ENCODE data around the gene THEMIS.

The THEMIS gene

DNA sequence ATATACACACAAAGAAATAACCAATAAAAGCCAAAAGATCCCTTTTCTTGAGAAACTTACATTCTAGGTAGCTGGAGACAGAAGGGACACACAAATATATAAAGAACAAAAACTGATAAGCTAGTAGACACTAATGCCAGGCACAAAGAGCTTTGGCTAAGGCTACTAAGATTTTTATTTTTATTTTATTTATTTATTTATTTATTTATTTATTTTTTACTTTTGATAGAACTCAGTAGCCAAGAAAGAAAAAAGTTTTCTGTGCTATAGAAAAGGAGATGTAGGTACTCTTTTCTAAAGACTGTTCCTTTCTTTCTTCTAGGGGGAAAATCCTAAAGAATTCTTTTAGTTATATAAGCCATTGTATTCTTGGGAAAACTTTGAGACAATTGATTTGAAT lies 34.1 kb downstream of the THEMIS start:
- no peaks in the 10 kb centered on the region for H3F3A ChIP-seq (ENCODE audit: control insufficient read depth, insufficient read depth)
- H4K20me1 ChIP-seq (ENCODE audit: control insufficient read depth, insufficient read depth, low read depth, low read length): no peaks in the 10 kb centered on the region
- no peaks in the 10 kb centered on the region for H3K27me3 ChIP-seq (ENCODE audit: control insufficient read depth, low read length)
- H3K27ac ChIP-seq (ENCODE audit: low read depth, low read length): no peak overlapping the region
- no peak overlapping the region for H3K4me3 ChIP-seq (ENCODE audit: low read length)
- H3K9me2 ChIP-seq (replicated peaks; ENCODE audit: control insufficient read depth, low read length): no peaks in the 10 kb centered on the region
- no peaks in the 10 kb centered on the region for H3K36me3 ChIP-seq (ENCODE audit: control insufficient read depth, low read length)
- H3K4me1 ChIP-seq (ENCODE audit: control insufficient read depth, low read length): no peaks in the 10 kb centered on the region
- H3K79me2 ChIP-seq (ENCODE audit: control insufficient read depth, low read length): no peaks in the 10 kb centered on the region
- H3K4me2 ChIP-seq (ENCODE audit: low read length): no peak overlapping the region
- TF ChIP-seq, protein P1, sequence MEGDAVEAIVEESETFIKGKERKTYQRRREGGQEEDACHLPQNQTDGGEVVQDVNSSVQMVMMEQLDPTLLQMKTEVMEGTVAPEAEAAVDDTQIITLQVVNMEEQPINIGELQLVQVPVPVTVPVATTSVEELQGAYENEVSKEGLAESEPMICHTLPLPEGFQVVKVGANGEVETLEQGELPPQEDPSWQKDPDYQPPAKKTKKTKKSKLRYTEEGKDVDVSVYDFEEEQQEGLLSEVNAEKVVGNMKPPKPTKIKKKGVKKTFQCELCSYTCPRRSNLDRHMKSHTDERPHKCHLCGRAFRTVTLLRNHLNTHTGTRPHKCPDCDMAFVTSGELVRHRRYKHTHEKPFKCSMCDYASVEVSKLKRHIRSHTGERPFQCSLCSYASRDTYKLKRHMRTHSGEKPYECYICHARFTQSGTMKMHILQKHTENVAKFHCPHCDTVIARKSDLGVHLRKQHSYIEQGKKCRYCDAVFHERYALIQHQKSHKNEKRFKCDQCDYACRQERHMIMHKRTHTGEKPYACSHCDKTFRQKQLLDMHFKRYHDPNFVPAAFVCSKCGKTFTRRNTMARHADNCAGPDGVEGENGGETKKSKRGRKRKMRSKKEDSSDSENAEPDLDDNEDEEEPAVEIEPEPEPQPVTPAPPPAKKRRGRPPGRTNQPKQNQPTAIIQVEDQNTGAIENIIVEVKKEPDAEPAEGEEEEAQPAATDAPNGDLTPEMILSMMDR (IDR thresholded peaks at IDR 0.05; ENCODE audit: low read depth, low read length, poor library complexity, severe bottlenecking): no peak
- no peak for TF ChIP-seq EZH2phosphoT487 (IDR thresholded peaks at IDR 0.05; ENCODE audit: borderline replicate concordance, low read length)
- no peaks in the 10 kb centered on the region for H3K9me3 ChIP-seq (ENCODE audit: control insufficient read depth, insufficient read depth, low read length)

DNA sequence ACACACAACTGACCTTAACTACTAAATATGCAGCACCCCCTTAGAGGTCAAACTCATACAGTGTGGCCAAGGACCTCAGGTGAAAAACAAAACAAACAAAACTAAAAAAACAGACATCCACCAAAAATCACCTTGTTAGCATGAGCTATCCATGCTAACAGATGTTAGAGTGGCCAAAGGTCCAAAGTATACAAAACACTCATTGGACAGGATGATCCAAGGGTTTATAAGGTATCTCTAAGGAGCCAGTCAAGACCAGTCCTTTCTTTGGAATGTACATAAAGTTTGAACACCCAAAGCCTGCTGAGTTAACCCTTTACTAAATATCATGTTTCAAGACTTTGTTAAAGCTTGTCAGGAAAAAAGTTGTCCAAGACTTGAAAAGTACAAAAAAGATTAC lies 35.8 kb downstream of the THEMIS start:
- no peak for TF ChIP-seq EZH2phosphoT487 (IDR thresholded peaks at IDR 0.05; ENCODE audit: borderline replicate concordance, low read length)
- TF ChIP-seq, protein P1 (IDR thresholded peaks at IDR 0.05; ENCODE audit: low read depth, low read length, poor library complexity, severe bottlenecking): no peak
- no peaks in the 10 kb centered on the region for H3K4me1 ChIP-seq (ENCODE audit: control insufficient read depth, low read length)

DNA sequence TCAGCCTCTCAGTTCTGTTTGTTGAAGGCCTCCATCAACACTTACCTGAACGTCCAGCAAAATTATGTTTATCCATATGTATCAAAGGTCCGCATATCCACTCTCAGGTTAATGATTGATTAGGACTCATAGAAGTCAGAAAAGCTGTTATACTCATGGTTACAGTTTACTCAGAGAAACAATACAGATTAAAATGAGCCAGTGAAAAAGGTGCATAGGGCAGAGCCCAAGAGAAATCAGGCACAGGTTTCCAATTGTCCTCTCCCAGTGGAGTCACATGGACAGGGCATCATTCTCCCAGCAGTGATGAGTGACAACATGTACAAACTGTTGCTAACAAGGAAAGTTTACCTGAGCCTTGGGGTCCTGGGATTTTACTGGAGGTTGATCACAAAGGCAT lies 36.2 kb downstream of the THEMIS start:
- H3K4me3 ChIP-seq (ENCODE audit: low read length): no peak overlapping the region
- no peak overlapping the region for H3K27ac ChIP-seq (ENCODE audit: low read depth, low read length)
- no peaks in the 10 kb centered on the region for H3K27me3 ChIP-seq (ENCODE audit: control insufficient read depth, low read length)
- no peaks in the 10 kb centered on the region for H4K20me1 ChIP-seq (ENCODE audit: control insufficient read depth, insufficient read depth, low read depth, low read length)
- H3K9me3 ChIP-seq (ENCODE audit: control insufficient read depth, insufficient read depth, low read length): no peaks in the 10 kb centered on the region
- no peaks in the 10 kb centered on the region for H3K36me3 ChIP-seq (ENCODE audit: control insufficient read depth, low read length)
- no peak overlapping the region for H3K4me2 ChIP-seq (ENCODE audit: low read length)
- no peaks in the 10 kb centered on the region for H3K4me1 ChIP-seq (ENCODE audit: control insufficient read depth, low read length)
- H3K79me2 ChIP-seq (ENCODE audit: control insufficient read depth, low read length): no peaks in the 10 kb centered on the region
- no peak for TF ChIP-seq EZH2phosphoT487 (IDR thresholded peaks at IDR 0.05; ENCODE audit: borderline replicate concordance, low read length)
- TF ChIP-seq, protein P1 (IDR thresholded peaks at IDR 0.05; ENCODE audit: low read depth, low read length, poor library complexity, severe bottlenecking): no peak
- no peaks in the 10 kb centered on the region for H3F3A ChIP-seq (ENCODE audit: control insufficient read depth, insufficient read depth)
- H3K9me2 ChIP-seq (replicated peaks; ENCODE audit: control insufficient read depth, low read length): no peaks in the 10 kb centered on the region

More for the DNA sequence above, 35.8 kb downstream of the THEMIS start:
- H4K20me1 ChIP-seq (ENCODE audit: control insufficient read depth, insufficient read depth, low read depth, low read length): no peaks in the 10 kb centered on the region
- H3K4me3 ChIP-seq (ENCODE audit: low read length): no peak overlapping the region
- H3K9me3 ChIP-seq (ENCODE audit: control insufficient read depth, insufficient read depth, low read length): no peaks in the 10 kb centered on the region
- H3K27me3 ChIP-seq (ENCODE audit: control insufficient read depth, low read length): no peaks in the 10 kb centered on the region
- H3K9me2 ChIP-seq (replicated peaks; ENCODE audit: control insufficient read depth, low read length): no peaks in the 10 kb centered on the region
- H3K36me3 ChIP-seq (ENCODE audit: control insufficient read depth, low read length): no peaks in the 10 kb centered on the region
- H3K4me2 ChIP-seq (ENCODE audit: low read length): no peak overlapping the region
- no peak overlapping the region for H3K27ac ChIP-seq (ENCODE audit: low read depth, low read length)
- H3K79me2 ChIP-seq (ENCODE audit: control insufficient read depth, low read length): no peaks in the 10 kb centered on the region
- H3F3A ChIP-seq (ENCODE audit: control insufficient read depth, insufficient read depth): no peaks in the 10 kb centered on the region

DNA sequence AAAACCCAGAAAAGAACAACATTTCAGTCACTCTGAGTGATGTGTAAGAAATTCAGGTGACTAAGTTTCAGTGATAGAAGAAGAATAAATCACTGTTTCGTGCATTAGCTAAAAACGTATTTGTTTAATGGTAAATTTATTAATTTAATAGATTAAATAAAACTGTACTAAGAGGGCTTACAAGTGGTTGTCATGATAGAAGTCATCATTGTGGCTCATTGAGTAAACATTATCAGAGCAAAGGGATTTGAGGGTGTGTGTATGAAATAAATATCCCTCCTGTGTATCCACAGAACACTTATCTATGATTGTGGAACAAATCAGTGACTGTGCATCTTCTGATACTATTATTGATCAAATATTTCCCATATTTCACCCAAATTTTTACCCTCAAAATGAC lies 40.1 kb downstream of the THEMIS start:
- Histone ChIP-seq H3K4me1 (ENCODE audit: control insufficient read depth, low read length) (no peaks in the 10 kb centered on the region), H3K36me3 (ENCODE audit: control insufficient read depth, low read length) (no peaks in the 10 kb centered on the region)
- no peak for TF ChIP-seq EZH2phosphoT487 (IDR thresholded peaks at IDR 0.05; ENCODE audit: borderline replicate concordance, low read length)
- TF ChIP-seq, protein P1 (IDR thresholded peaks at IDR 0.05; ENCODE audit: low read depth, low read length, poor library complexity, severe bottlenecking): no peak

More for the DNA sequence above, 40.1 kb downstream of the THEMIS start:
- no peaks in the 10 kb centered on the region for H4K20me1 ChIP-seq (ENCODE audit: control insufficient read depth, insufficient read depth, low read depth, low read length)
- H3K4me2 ChIP-seq (ENCODE audit: low read length): no peak overlapping the region
- no peaks in the 10 kb centered on the region for H3F3A ChIP-seq (ENCODE audit: control insufficient read depth, insufficient read depth)
- H3K27me3 ChIP-seq (ENCODE audit: control insufficient read depth, low read length): no peaks in the 10 kb centered on the region
- H3K9me3 ChIP-seq (ENCODE audit: control insufficient read depth, insufficient read depth, low read length): no peaks in the 10 kb centered on the region
- no peaks in the 10 kb centered on the region for H3K79me2 ChIP-seq (ENCODE audit: control insufficient read depth, low read length)
- H3K4me3 ChIP-seq (ENCODE audit: low read length): no peak overlapping the region
- H3K27ac ChIP-seq (ENCODE audit: low read depth, low read length): no peak overlapping the region
- H3K9me2 ChIP-seq (replicated peaks; ENCODE audit: control insufficient read depth, low read length): no peaks in the 10 kb centered on the region
